ENCODE results near the gene CTXND1. TPM values are rescaled to one million over a fixed set of nuclear protein-coding genes. Genes with fewer than 3 reads are reported as not detected.

CTXND1 gene
- total RNA-seq, 4 donors from 2014 or later, result 0.14 to 0.64 TPM; not detected in 2

DNA sequence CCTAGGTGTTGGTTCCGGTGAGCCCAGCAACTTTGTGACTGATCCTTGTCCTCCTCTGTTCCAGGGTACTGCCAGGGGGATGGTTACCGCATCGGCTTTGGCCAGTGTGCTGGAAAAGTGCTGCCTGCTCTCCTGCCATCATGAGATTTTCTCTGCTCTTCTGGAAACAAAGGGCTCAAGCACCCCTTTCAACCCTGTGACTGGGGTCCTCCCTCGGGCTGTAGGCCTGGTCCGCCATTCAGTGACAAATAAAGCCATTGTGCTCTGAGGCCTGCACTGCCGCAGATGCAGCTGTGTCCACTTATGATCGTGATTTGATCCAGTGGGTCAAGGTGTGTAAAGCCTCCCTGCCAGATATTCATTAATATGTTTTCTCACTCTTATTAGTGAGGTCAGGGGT lies 65.9 kb downstream of the CTXND1 start:
- intact Hi-C loops (cut with DNase I; ENCODE audit: low total_unique reads), result no loop called here
- in situ Hi-C loops (cut with MboI; ENCODE audit: low pct_ligation_motif_present in 1 of 4, low pct_unique_long_range_greater_than_20kb in 1 of 4, low sequenced_read_pairs in 3 of 4), result no loop called here
- no peaks in the 10 kb centered on the region for H3K4me1 ChIP-seq
- H3K9me3 ChIP-seq, result no peaks in the 10 kb centered on the region
- H3K4me3 ChIP-seq, result no peak overlapping the region
- TF ChIP-seq EP300 (IDR thresholded peaks at IDR 0.05; ENCODE audit: low read depth) (no peak), POLR2AphosphoS5 (IDR thresholded peaks at IDR 0.05) (no peak), POLR2A (IDR thresholded peaks at IDR 0.05) (no peak)
- TF ChIP-seq, protein P1, sequence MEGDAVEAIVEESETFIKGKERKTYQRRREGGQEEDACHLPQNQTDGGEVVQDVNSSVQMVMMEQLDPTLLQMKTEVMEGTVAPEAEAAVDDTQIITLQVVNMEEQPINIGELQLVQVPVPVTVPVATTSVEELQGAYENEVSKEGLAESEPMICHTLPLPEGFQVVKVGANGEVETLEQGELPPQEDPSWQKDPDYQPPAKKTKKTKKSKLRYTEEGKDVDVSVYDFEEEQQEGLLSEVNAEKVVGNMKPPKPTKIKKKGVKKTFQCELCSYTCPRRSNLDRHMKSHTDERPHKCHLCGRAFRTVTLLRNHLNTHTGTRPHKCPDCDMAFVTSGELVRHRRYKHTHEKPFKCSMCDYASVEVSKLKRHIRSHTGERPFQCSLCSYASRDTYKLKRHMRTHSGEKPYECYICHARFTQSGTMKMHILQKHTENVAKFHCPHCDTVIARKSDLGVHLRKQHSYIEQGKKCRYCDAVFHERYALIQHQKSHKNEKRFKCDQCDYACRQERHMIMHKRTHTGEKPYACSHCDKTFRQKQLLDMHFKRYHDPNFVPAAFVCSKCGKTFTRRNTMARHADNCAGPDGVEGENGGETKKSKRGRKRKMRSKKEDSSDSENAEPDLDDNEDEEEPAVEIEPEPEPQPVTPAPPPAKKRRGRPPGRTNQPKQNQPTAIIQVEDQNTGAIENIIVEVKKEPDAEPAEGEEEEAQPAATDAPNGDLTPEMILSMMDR (IDR thresholded peaks at IDR 0.05), result no peak
- DNase-seq, result no peak
- WGBS, 2 donors (ENCODE audit: low coverage in 1 of 2), result 89% methylated on average over 7 of the region's 7 CpGs; no CpG with 5 or more reads in 1 of the 2 donors
- no peak overlapping the region for H3K27ac ChIP-seq
- no peaks in the 10 kb centered on the region for H3K36me3 ChIP-seq
- H3K27me3 ChIP-seq, result no peaks in the 10 kb centered on the region

DNA sequence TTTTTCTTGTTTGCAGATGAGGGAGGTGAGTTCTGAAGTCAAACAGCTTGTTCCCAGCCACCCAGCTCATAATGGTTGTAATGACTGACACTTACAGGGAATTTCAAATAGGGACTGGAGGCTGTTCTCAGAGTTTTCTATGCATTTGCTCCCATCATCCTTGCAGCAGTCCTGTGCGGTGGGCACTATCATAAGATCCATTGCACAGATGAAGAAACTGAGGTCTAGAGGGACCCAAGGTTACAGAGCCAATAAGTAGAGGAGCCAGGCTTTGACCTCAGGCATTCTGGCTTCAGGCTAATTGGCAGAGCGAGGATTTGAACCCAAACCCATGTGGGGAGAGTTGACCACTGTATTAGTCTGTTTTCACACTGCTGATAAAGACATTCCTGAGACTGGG lies 66.9 kb downstream of the CTXND1 start:
- no peaks in the 10 kb centered on the region for H3K36me3 ChIP-seq
- no peaks in the 10 kb centered on the region for H3K4me1 ChIP-seq
- H3K27ac ChIP-seq, result no peak overlapping the region
- in situ Hi-C loops (cut with MboI; ENCODE audit: low pct_ligation_motif_present in 1 of 4, low pct_unique_long_range_greater_than_20kb in 1 of 4, low sequenced_read_pairs in 3 of 4) (no loop called here), intact Hi-C loops (cut with DNase I; ENCODE audit: low total_unique reads) (no loop called here)
- H3K9me3 ChIP-seq, result no peaks in the 10 kb centered on the region
- H3K27me3 ChIP-seq, result no peaks in the 10 kb centered on the region
- no peak for TF ChIP-seq POLR2AphosphoS5 (IDR thresholded peaks at IDR 0.05)
- no peak for TF ChIP-seq EP300 (IDR thresholded peaks at IDR 0.05; ENCODE audit: low read depth)
- TF ChIP-seq POLR2A (IDR thresholded peaks at IDR 0.05), result no peak
- TF ChIP-seq, protein P1 (IDR thresholded peaks at IDR 0.05), result no peak
- DNase-seq, result no peak
- 97% methylated on average over 2 of the region's 2 CpGs; no CpG with 5 or more reads in 1 of the 2 donors for WGBS, 2 donors (ENCODE audit: low coverage in 1 of 2)
- no peak overlapping the region for H3K4me3 ChIP-seq

DNA sequence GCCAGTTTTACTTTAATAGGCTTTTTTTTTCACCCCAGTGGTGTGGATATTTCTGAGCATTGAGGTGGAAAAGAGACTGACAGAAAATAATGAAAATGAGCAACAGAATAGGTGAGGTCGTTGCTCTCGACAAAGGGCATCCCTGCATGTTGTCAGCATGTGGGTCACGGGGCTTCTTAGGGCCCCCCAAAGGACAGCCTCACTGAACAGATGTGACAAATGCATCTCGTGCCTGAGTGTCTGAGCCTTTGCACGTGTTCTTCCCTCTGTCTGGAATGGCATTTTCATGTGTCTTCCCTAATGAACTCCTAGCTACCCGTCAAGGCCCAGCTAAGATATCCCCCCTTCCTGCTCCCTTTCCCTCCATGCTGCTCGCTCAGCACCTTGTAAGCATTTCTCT lies 67.5 kb downstream of the CTXND1 start:
- intact Hi-C loops (cut with DNase I; ENCODE audit: low total_unique reads), result no loop called here

DNA sequence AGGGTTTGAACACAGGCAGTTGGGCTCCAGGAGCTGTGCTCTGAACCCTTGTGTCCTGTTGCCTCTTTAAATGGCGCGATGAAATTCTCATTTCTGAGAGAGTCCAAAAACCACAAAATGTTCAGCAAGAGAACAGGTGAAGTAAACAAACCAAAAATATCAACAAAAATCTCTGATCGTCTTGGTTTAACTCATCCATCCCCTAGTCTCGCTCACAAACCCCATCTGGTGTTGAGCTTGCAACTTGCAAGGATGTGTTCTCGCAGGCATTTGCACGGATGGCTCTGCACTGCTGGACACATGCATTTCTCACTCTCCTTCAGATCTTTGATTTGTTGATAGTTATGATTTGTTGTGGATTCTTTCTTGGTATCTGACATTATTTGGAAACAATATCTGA lies 68.1 kb downstream of the CTXND1 start:
- WGBS, 2 donors (ENCODE audit: low coverage in 1 of 2), result 68 to 81% methylated on average over 3 to 6 of the region's 6 CpGs
- no peaks in the 10 kb centered on the region for H3K27me3 ChIP-seq

More for the DNA sequence above, 67.5 kb downstream of the CTXND1 start:
- TF ChIP-seq POLR2A (IDR thresholded peaks at IDR 0.05), result no peak
- DNase-seq, result no peak
- Histone ChIP-seq H3K4me3 (no peak overlapping the region), H3K27ac (no peak overlapping the region), H3K27me3 (no peaks in the 10 kb centered on the region), H3K36me3 (no peaks in the 10 kb centered on the region), H3K4me1 (no peaks in the 10 kb centered on the region), H3K9me3 (no peaks in the 10 kb centered on the region)
- WGBS, 2 donors (ENCODE audit: low coverage in 1 of 2), result 85 to 90% methylated on average over 4 to 7 of the region's 7 CpGs
- in situ Hi-C loops (cut with MboI; ENCODE audit: low pct_ligation_motif_present in 1 of 4, low pct_unique_long_range_greater_than_20kb in 1 of 4, low sequenced_read_pairs in 3 of 4), result no loop called here

More for the DNA sequence above, 68.1 kb downstream of the CTXND1 start:
- Histone ChIP-seq H3K4me1 (no peaks in the 10 kb centered on the region), H3K9me3 (no peaks in the 10 kb centered on the region), H3K36me3 (no peaks in the 10 kb centered on the region), H3K4me3 (no peak overlapping the region), H3K27ac (no peak overlapping the region)
- in situ Hi-C loops (cut with MboI; ENCODE audit: low pct_ligation_motif_present in 1 of 4, low pct_unique_long_range_greater_than_20kb in 1 of 4, low sequenced_read_pairs in 3 of 4) (no loop called here), intact Hi-C loops (cut with DNase I; ENCODE audit: low total_unique reads) (no loop called here)
- TF ChIP-seq POLR2AphosphoS5 (IDR thresholded peaks at IDR 0.05) (no peak), POLR2A (IDR thresholded peaks at IDR 0.05) (no peak), EP300 (IDR thresholded peaks at IDR 0.05; ENCODE audit: low read depth) (no peak)
- TF ChIP-seq, protein P1 (IDR thresholded peaks at IDR 0.05), result no peak
- no peak for DNase-seq
